Measurements from ENCODE around the gene SPATA33. TPM values are rescaled to one million over a fixed set of nuclear protein-coding genes. Genes with fewer than 3 reads are reported as not detected.
"Not testable (repeated sequence)": the region's sequence is repeated elsewhere in the genome, so short reads cannot be mapped to it uniquely, and the experiment has no call there.

The SPATA33 gene
- total RNA-seq, 1 experiment from 2014 or later, result 7.2 TPM

DNA sequence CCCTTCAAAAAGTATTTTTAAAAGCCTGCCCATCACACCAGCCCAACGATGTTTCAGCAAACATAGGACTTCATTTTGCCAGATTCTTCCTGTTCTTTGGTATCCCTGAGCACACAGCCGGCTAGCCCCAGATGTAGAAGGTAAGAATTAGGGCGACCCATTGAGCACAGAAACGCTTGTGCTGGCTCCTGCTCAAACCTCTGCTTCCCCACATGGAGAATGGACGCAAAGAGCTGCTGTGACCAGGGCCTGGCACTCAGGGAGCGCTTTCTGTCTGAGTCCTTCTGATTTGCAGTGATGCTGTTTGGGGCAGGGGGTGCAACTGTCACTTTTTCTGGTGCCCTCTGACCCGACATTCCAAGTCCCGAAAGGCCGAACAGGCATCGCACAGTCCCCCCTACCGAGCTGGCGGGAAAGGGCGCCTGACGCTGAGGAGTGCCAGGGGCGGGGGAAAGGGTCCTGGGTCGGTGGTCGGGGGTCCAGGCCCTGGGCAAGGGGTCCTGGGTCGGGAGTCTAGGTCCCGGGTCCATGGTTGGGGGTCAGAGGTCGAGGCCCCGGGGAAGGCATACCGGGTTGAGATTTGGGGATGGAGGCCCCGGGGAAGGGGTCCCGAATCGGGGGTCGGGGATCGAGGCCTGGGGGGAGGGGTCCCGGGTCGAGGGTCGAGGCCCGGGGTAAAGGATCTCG lies 1.1 kb upstream of the SPATA33 start:
- Mint-ChIP-seq H3K36me3 (ENCODE audit: insufficient read depth, unreplicated experiment) (peaks cover 38% of the 10 kb centered on the region), H3K9me3 (ENCODE audit: unreplicated experiment) (no peaks in the 10 kb centered on the region), H3K27me3 (ENCODE audit: insufficient read depth, unreplicated experiment) (no peaks in the 10 kb centered on the region), H3K4me1 (ENCODE audit: insufficient read depth, unreplicated experiment) (peaks cover 7% of the 10 kb centered on the region), H3K27ac (ENCODE audit: low read depth, unreplicated experiment) (peak overlapping the region; percentile 85), H3K4me3 (ENCODE audit: unreplicated experiment) (peak overlapping the region; percentile 89)
- intact Hi-C loops (cut with micrococcal nuclease), result no loop called here
- POLR2A ChIA-PET, result interaction anchor here (0.7 to 2.5 kb wide), 3 partner anchors 30 to 89 kb away, joined by 4 to 25 read pairs (median 17); partner anchors contain the start of genes CDK10 and SPATA2L
- TF ChIP-seq, protein P1, sequence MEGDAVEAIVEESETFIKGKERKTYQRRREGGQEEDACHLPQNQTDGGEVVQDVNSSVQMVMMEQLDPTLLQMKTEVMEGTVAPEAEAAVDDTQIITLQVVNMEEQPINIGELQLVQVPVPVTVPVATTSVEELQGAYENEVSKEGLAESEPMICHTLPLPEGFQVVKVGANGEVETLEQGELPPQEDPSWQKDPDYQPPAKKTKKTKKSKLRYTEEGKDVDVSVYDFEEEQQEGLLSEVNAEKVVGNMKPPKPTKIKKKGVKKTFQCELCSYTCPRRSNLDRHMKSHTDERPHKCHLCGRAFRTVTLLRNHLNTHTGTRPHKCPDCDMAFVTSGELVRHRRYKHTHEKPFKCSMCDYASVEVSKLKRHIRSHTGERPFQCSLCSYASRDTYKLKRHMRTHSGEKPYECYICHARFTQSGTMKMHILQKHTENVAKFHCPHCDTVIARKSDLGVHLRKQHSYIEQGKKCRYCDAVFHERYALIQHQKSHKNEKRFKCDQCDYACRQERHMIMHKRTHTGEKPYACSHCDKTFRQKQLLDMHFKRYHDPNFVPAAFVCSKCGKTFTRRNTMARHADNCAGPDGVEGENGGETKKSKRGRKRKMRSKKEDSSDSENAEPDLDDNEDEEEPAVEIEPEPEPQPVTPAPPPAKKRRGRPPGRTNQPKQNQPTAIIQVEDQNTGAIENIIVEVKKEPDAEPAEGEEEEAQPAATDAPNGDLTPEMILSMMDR (IDR thresholded peaks at IDR 0.05; ENCODE audit: unreplicated experiment), result no peak
- no peak for DNase-seq (ENCODE audit: unreplicated experiment)
- CTCF ChIA-PET, result no interaction called here
- TSS peak; percentile 52 for BruUV-seq (replicated peaks)

DNA sequence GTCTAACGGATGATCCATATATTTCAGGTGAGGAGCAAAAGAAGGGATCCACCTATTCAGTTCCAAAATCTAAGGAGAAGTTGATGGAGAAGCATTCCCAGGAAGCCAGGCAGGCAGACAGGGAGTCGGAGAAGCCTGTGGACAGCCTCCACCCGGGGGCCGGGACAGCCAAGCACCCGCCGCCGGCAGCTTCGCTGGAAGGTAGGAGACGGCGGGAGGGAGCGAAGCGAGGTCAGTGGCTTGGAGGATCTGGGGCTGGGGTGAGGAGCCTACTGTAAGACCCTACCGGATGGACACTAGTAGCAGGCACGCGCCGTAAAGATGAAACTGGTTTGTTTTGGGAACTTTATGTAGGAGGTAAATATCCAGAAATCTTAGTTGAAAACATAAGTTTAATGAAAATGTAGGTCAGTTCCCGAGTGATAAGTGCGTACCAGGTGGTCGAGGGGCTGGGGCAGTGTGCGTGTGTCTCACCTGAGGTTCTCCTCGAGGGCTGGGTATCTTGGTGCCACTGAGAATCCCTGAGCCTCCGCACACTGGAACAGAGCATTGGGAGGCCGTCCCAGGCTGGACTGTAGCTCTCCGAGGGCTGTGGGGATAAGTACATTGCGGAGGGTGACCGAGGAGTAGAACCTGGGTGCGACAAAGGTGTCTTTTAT lies 714 bp downstream of the SPATA33 start:
- Mint-ChIP-seq H3K36me3 (ENCODE audit: insufficient read depth, unreplicated experiment) (peaks cover 46% of the 10 kb centered on the region), H3K9me3 (ENCODE audit: unreplicated experiment) (no peaks in the 10 kb centered on the region)
- DNase-seq (ENCODE audit: unreplicated experiment), result no peak

GRCh38 chr16:89660146-89660545 lies 2.5 kb downstream of the SPATA33 start:
- H3K36me3 Mint-ChIP-seq (ENCODE audit: insufficient read depth, unreplicated experiment), result peaks cover 36% of the 10 kb centered on the region
- H3K4me1 Mint-ChIP-seq (ENCODE audit: insufficient read depth, unreplicated experiment), result peaks cover 7% of the 10 kb centered on the region
- H3K9me3 Mint-ChIP-seq (ENCODE audit: unreplicated experiment), result no peaks in the 10 kb centered on the region
- TF ChIP-seq, protein P1 (IDR thresholded peaks at IDR 0.05; ENCODE audit: unreplicated experiment), result no peak
- H3K4me3 Mint-ChIP-seq (ENCODE audit: unreplicated experiment), result no peak overlapping the region
- CTCF ChIA-PET, result interaction anchor here (0.6 to 1.1 kb wide), 2 partner anchors 18 to 21 kb away, joined by 3 to 5 read pairs; no protein-coding TSS in a partner anchor
- BruUV-seq (replicated peaks), result no TSS peak
- POLR2A ChIA-PET, result interaction anchor here (0.6 to 3.3 kb wide), 3 partner anchors 11 to 163 kb away, joined by 3 to 21 read pairs (median 3); partner anchors contain the start of gene SPG7
- no peak for DNase-seq (ENCODE audit: unreplicated experiment)
- peak overlapping the region; percentile 66 for H3K27ac Mint-ChIP-seq (ENCODE audit: low read depth, unreplicated experiment)
- no peaks in the 10 kb centered on the region for H3K27me3 Mint-ChIP-seq (ENCODE audit: insufficient read depth, unreplicated experiment)
- intact Hi-C loops (cut with micrococcal nuclease), result no loop called here

More for the DNA sequence above, 714 bp downstream of the SPATA33 start:
- ChIA-PET CTCF (interaction anchor here (0.7 to 1.2 kb wide), 3 partner anchors 8 to 60 kb away, joined by 3 to 4 read pairs (median 3); no protein-coding TSS in a partner anchor), POLR2A (interaction anchor here (0.8 to 3.3 kb wide), 10 partner anchors 12 to 347 kb away, joined by 3 to 25 read pairs (median 4); partner anchors contain the start of genes CDK10, SPATA2L and TCF25)
- no TSS peak for BruUV-seq (replicated peaks)
- H3K4me1 Mint-ChIP-seq (ENCODE audit: insufficient read depth, unreplicated experiment), result peaks cover 7% of the 10 kb centered on the region
- H3K4me3 Mint-ChIP-seq (ENCODE audit: unreplicated experiment), result peak overlapping the region; percentile 89
- H3K27me3 Mint-ChIP-seq (ENCODE audit: insufficient read depth, unreplicated experiment), result no peaks in the 10 kb centered on the region
- TF ChIP-seq, protein P1 (IDR thresholded peaks at IDR 0.05; ENCODE audit: unreplicated experiment), result no peak
- intact Hi-C loops (cut with micrococcal nuclease), result no loop called here
- peak overlapping the region; percentile 85 for H3K27ac Mint-ChIP-seq (ENCODE audit: low read depth, unreplicated experiment)

GRCh38 chr16:89661215-89661614 lies 3.6 kb downstream of the SPATA33 start:
- BruUV-seq (replicated peaks), result no TSS peak
- no peak for DNase-seq (ENCODE audit: unreplicated experiment)
- H3K27ac Mint-ChIP-seq (ENCODE audit: low read depth, unreplicated experiment), result no peak overlapping the region
- H3K4me3 Mint-ChIP-seq (ENCODE audit: unreplicated experiment), result no peak overlapping the region
- peaks cover 36% of the 10 kb centered on the region for H3K36me3 Mint-ChIP-seq (ENCODE audit: insufficient read depth, unreplicated experiment)
- POLR2A ChIA-PET, result interaction anchor here (0.6 kb wide), 1 partner anchor 322 kb away, joined by 3 read pairs; no protein-coding TSS in a partner anchor
- TF ChIP-seq, protein P1 (IDR thresholded peaks at IDR 0.05; ENCODE audit: unreplicated experiment), result no peak
- H3K4me1 Mint-ChIP-seq (ENCODE audit: insufficient read depth, unreplicated experiment), result peaks cover 7% of the 10 kb centered on the region
- CTCF ChIA-PET, result no interaction called here
- no peaks in the 10 kb centered on the region for H3K9me3 Mint-ChIP-seq (ENCODE audit: unreplicated experiment)
- intact Hi-C loops (cut with micrococcal nuclease), result no loop called here
- no peaks in the 10 kb centered on the region for H3K27me3 Mint-ChIP-seq (ENCODE audit: insufficient read depth, unreplicated experiment)

GRCh38 chr16:89664238-89664637 lies 6.6 kb downstream of the SPATA33 start:
- H3K27ac Mint-ChIP-seq (ENCODE audit: low read depth, unreplicated experiment); H3K27me3 Mint-ChIP-seq (ENCODE audit: insufficient read depth, unreplicated experiment); H3K9me3 Mint-ChIP-seq (ENCODE audit: unreplicated experiment); BruUV-seq (replicated peaks); DNase-seq (ENCODE audit: unreplicated experiment); H3K4me1 Mint-ChIP-seq (ENCODE audit: insufficient read depth, unreplicated experiment); intact Hi-C loops (cut with micrococcal nuclease); H3K4me3 Mint-ChIP-seq (ENCODE audit: unreplicated experiment); POLR2A ChIA-PET: not testable (repeated sequence)
- peaks cover 28% of the 10 kb centered on the region for H3K36me3 Mint-ChIP-seq (ENCODE audit: insufficient read depth, unreplicated experiment)
- CTCF ChIA-PET, result interaction anchor here (0.6 to 1.5 kb wide), 2 partner anchors 49 to 130 kb away, joined by 3 read pairs; no protein-coding TSS in a partner anchor
